Measurements from ENCODE around the gene STARD3. TPM values are rescaled to one million over a fixed set of nuclear protein-coding genes. Genes with fewer than 3 reads are reported as not detected.

STARD3 gene
- total RNA-seq, 1 experiment from 2014 or later = 55.5 TPM

GRCh38 chr17:39636587-39636926 lies 387 bp upstream of the STARD3 start:
- peaks cover 16% of the 10 kb centered on the region for H3K4me1 Mint-ChIP-seq (ENCODE audit: low read depth, unreplicated experiment)
- peak overlapping the region; percentile 90 for H3K4me3 Mint-ChIP-seq (ENCODE audit: unreplicated experiment)
- peaks cover 5% of the 10 kb centered on the region for H3K4me1 ChIP-seq
- no peak for DNase-seq
- TF ChIP-seq CTCF (IDR thresholded peaks at IDR 0.05; ENCODE audit: insufficient read depth in 1 of 2, low read depth in 1 of 2, low read length in 1 of 2, severe bottlenecking in 1 of 2, unreplicated experiment in 1 of 2) = no peak
- intact Hi-C loops (cut with micrococcal nuclease; ENCODE audit: unreplicated experiment) = loop anchor here (5.0 kb wide), 1 partner anchor 101 kb away; the partner anchor contains the start of gene GRB7
- H3K9me3 ChIP-seq = no peaks in the 10 kb centered on the region
- H3K27me3 ChIP-seq (replicated peaks; ENCODE audit: control insufficient read depth, insufficient read depth, low read length) = no peaks in the 10 kb centered on the region
- TSS peak; percentile 57 for BruUV-seq (replicated peaks)
- peak overlapping the region; percentile 58 for H3K27ac Mint-ChIP-seq (ENCODE audit: unreplicated experiment)
- H3K27me3 Mint-ChIP-seq (ENCODE audit: insufficient read depth, unreplicated experiment) = no peaks in the 10 kb centered on the region
- no peaks in the 10 kb centered on the region for H3K36me3 ChIP-seq (ENCODE audit: control insufficient read depth, insufficient read depth, low read length)
- H3K36me3 Mint-ChIP-seq (ENCODE audit: insufficient read depth, unreplicated experiment) = no peaks in the 10 kb centered on the region
- ChIA-PET POLR2A (no interaction called here), CTCF (interaction anchor here (0.6 to 2.2 kb wide), 6 partner anchors 8 to 35 kb away, joined by 3 to 13 read pairs (median 7); no protein-coding TSS in a partner anchor)
- no peaks in the 10 kb centered on the region for H3K9me3 Mint-ChIP-seq (ENCODE audit: unreplicated experiment)
- H3K4me3 ChIP-seq (ENCODE audit: low read depth, low read length) = peak overlapping the region; percentile 79

- H3K4me1 Mint-ChIP-seq (ENCODE audit: low read depth, unreplicated experiment) = peaks cover 11% of the 10 kb centered on the region
- no peaks in the 10 kb centered on the region for H3K36me3 ChIP-seq (ENCODE audit: control insufficient read depth, insufficient read depth, low read length)
- peak overlapping the region; percentile 79 for H3K4me3 ChIP-seq (ENCODE audit: low read depth, low read length)
- BruUV-seq (replicated peaks) = no TSS peak
- H3K9me3 Mint-ChIP-seq (ENCODE audit: unreplicated experiment) = no peaks in the 10 kb centered on the region
- peaks cover 5% of the 10 kb centered on the region for H3K4me1 ChIP-seq
- no peak for DNase-seq
- H3K4me3 Mint-ChIP-seq (ENCODE audit: unreplicated experiment) = peak overlapping the region; percentile 90
- ChIA-PET CTCF (interaction anchor here (0.8 to 2.2 kb wide), 8 partner anchors 15 to 116 kb away, joined by 3 to 13 read pairs (median 3); partner anchors contain the start of genes ERBB2 and MIEN1), POLR2A (no interaction called here)
- no peak for TF ChIP-seq CTCF (IDR thresholded peaks at IDR 0.05; ENCODE audit: insufficient read depth in 1 of 2, low read depth in 1 of 2, low read length in 1 of 2, severe bottlenecking in 1 of 2, unreplicated experiment in 1 of 2)
- H3K27ac Mint-ChIP-seq (ENCODE audit: unreplicated experiment) = peak overlapping the region; percentile 58
- H3K27me3 ChIP-seq (replicated peaks; ENCODE audit: control insufficient read depth, insufficient read depth, low read length) = no peaks in the 10 kb centered on the region
- no peaks in the 10 kb centered on the region for H3K36me3 Mint-ChIP-seq (ENCODE audit: insufficient read depth, unreplicated experiment)
- intact Hi-C loops (cut with micrococcal nuclease; ENCODE audit: unreplicated experiment) = loop anchor here (5.0 kb wide), 1 partner anchor 99 kb away; the partner anchor contains the start of gene GRB7
- no peaks in the 10 kb centered on the region for H3K9me3 ChIP-seq
- H3K27me3 Mint-ChIP-seq (ENCODE audit: insufficient read depth, unreplicated experiment) = no peaks in the 10 kb centered on the region
Observed at GRCh38 chr17:39638317-39638716, 1.4 kb downstream of the STARD3 start.

- no peak overlapping the region for H3K4me3 ChIP-seq (ENCODE audit: low read depth, low read length)
Observed at GRCh38 chr17:39639043-39639442, 2.1 kb downstream of the STARD3 start.

More at GRCh38 chr17:39639043-39639442, 2.1 kb downstream of the STARD3 start:
- Mint-ChIP-seq H3K9me3 (ENCODE audit: unreplicated experiment) (no peaks in the 10 kb centered on the region), H3K4me3 (ENCODE audit: unreplicated experiment) (no peak overlapping the region), H3K27ac (ENCODE audit: unreplicated experiment) (no peak overlapping the region), H3K27me3 (ENCODE audit: insufficient read depth, unreplicated experiment) (no peaks in the 10 kb centered on the region), H3K36me3 (ENCODE audit: insufficient read depth, unreplicated experiment) (no peaks in the 10 kb centered on the region), H3K4me1 (ENCODE audit: low read depth, unreplicated experiment) (peaks cover 11% of the 10 kb centered on the region)
- no peak for DNase-seq
- intact Hi-C loops (cut with micrococcal nuclease; ENCODE audit: unreplicated experiment) = loop anchor here (5.0 kb wide), 1 partner anchor 98 kb away; the partner anchor contains the start of gene GRB7
- H3K9me3 ChIP-seq = no peaks in the 10 kb centered on the region
- ChIA-PET CTCF (no interaction called here), POLR2A (no interaction called here)
- H3K36me3 ChIP-seq (ENCODE audit: control insufficient read depth, insufficient read depth, low read length) = no peaks in the 10 kb centered on the region
- TF ChIP-seq CTCF (IDR thresholded peaks at IDR 0.05; ENCODE audit: insufficient read depth in 1 of 2, low read depth in 1 of 2, low read length in 1 of 2, severe bottlenecking in 1 of 2, unreplicated experiment in 1 of 2) = no peak
- peaks cover 5% of the 10 kb centered on the region for H3K4me1 ChIP-seq
- no TSS peak for BruUV-seq (replicated peaks)
- H3K27me3 ChIP-seq (replicated peaks; ENCODE audit: control insufficient read depth, insufficient read depth, low read length) = no peaks in the 10 kb centered on the region

Data from Caco-2 (cell line).